GM12878 (cell line): ENCODE data around the gene GPR158. TPM values are rescaled to one million over a fixed set of nuclear protein-coding genes. Genes with fewer than 3 reads are reported as not detected.

Experiments
- ATAC-seq: fragments of 200-7000 bp; cut with Tn5 transposase; 3 replicates; pipeline ENCODE4 v1.9.1; 2020; ENCODE audit warnings: mild to moderate bottlenecking, moderate library complexity
- BruUV-seq: library from RNA; stranded (reverse); fragments of 400-500 nt; replicated peaks from 2 replicates; lab custom pipeline; 2021; lab: Mats Ljungman, UMichigan
- CTCF ChIA-PET: fragments of 300-600 bp; sonication (Branson Sonifier 250); formaldehyde crosslinking; extraction: SDS; loops from one replicate; lab custom pipeline; 2021; ENCODE audit warnings: inconsistent platforms; lab: Yijun Ruan, JAX
- POLR2A ChIA-PET: fragments of 350-600 bp; formaldehyde crosslinking; extraction: SDS; loops from one replicate; lab custom pipeline; 2021; ENCODE audit warnings: inconsistent platforms; lab: Charles Lee
- RAD21 ChIA-PET: fragments of 300-600 bp; sonication (Branson Sonifier 250); formaldehyde crosslinking; loops from one replicate; lab custom pipeline; 2023; ENCODE audit warnings: antibody characterized with exemption; ENCODE audit not compliant: unreplicated experiment; lab: Charles Lee
- SMC1A ChIA-PET: fragments of 300-600 bp; sonication (Branson Sonifier 250); formaldehyde crosslinking; loops from one replicate; lab custom pipeline; 2023; ENCODE audit not compliant: unreplicated experiment, uncharacterized antibody; lab: Charles Lee
- DNase-seq: peaks from one replicate; pipeline ENCODE4 v3.0.0-alpha.2; 2011; ENCODE audit warnings: low read depth, low spot score
- FAIRE-seq: peaks from 3 replicates; lab custom pipeline; 2011; peaks lifted over from hg19 to GRCh38; lab: Jason Lieb, UNC
- H2AFZ ChIP-seq: 2 replicates; pipeline ENCODE4 v1.6.0; 2011; ENCODE audit warnings: low read depth, low read length, control low read depth; ENCODE audit not compliant: control insufficient read depth
- H3K27ac ChIP-seq: 2 replicates; pipeline ENCODE4 v1.5.1; 2011; ENCODE audit warnings: control low read depth; ENCODE audit not compliant: control insufficient read depth, insufficient read depth
- H3K27me3 ChIP-seq, 2 experiments: replicated peaks in 1 of 2; 2 replicates each; pipeline versions ENCODE4 v1.6.0 to v1.6.1; 2011; ENCODE audit warnings: low read length in 1 of 2; ENCODE audit not compliant: control insufficient read depth in 2 of 2, insufficient read depth in 2 of 2
- H3K36me3 ChIP-seq, 2 experiments: 2 replicates each; pipeline ENCODE4 v1.5.1; 2011; ENCODE audit warnings: low read length in 1 of 2; ENCODE audit not compliant: control insufficient read depth in 2 of 2, insufficient read depth in 2 of 2
- H3K4me1 ChIP-seq: 2 replicates; pipeline ENCODE4 v1.6.1; 2011; ENCODE audit warnings: mild to moderate bottlenecking, low read length, moderate library complexity, mixed read lengths; ENCODE audit not compliant: control insufficient read depth, insufficient read depth
- H3K4me2 ChIP-seq: 2 replicates; pipeline ENCODE4 v1.6.0; 2011; ENCODE audit warnings: control low read depth; ENCODE audit not compliant: control insufficient read depth, insufficient read depth
- H3K4me3 ChIP-seq: fragments of 200-600 bp; sonication (generic); 2 replicates; pipeline ENCODE4 v1.5.1; 2016
- H3K79me2 ChIP-seq: 2 replicates; pipeline ENCODE4 v1.6.0; 2011; ENCODE audit warnings: low read length; ENCODE audit not compliant: control insufficient read depth, insufficient read depth
- H3K9ac ChIP-seq: 2 replicates; pipeline ENCODE4 v1.8.0; 2011; ENCODE audit warnings: low read length, control low read depth, mixed read lengths; ENCODE audit not compliant: control insufficient read depth, insufficient read depth
- H3K9me3 ChIP-seq: replicated peaks from 3 replicates; pipeline ENCODE4 v1.5.1; 2011; ENCODE audit warnings: mild to moderate bottlenecking, low read length; ENCODE audit not compliant: control insufficient read depth, insufficient read depth
- H4K20me1 ChIP-seq: 2 replicates; pipeline ENCODE4 v1.6.0; 2011; ENCODE audit not compliant: control insufficient read depth, insufficient read depth
- BMI1 ChIP-seq: fragments of 450-650 bp; IDR thresholded peaks from 2 replicates; pipeline ENCODE4 v1.6.1; 2016; ENCODE audit warnings: mild to moderate bottlenecking, moderate library complexity, borderline replicate concordance
- CHD2 ChIP-seq: IDR thresholded peaks from 2 replicates; pipeline ENCODE4 v1.6.1; 2011; ENCODE audit warnings: low read depth, low read length, improper control_type of control experiment, borderline replicate concordance
- EGR1 ChIP-seq, 2 experiments: IDR thresholded peaks; 1 replicate in 1 of 2; 2 replicates in 1 of 2; pipeline ENCODE4 v1.6.1; 2011 to 2012; ENCODE audit warnings: low read depth in 2 of 2, low read length in 2 of 2, borderline replicate concordance in 1 of 2, mild to moderate bottlenecking in 1 of 2, moderate library complexity in 1 of 2
- HDAC2 ChIP-seq: fragments of 200-600 bp; sonication (generic); IDR thresholded peaks from 2 replicates; pipeline ENCODE4 v1.6.1; 2017
- HDGF ChIP-seq: fragments of 450-650 bp; IDR thresholded peaks from 2 replicates; pipeline ENCODE4 v1.6.1; 2016; ENCODE audit warnings: antibody characterized with exemption
- MYB ChIP-seq: fragments of 150-350 bp; IDR thresholded peaks from 2 replicates; pipeline ENCODE4 v1.6.1; 2014; ENCODE audit warnings: mild to moderate bottlenecking, low read depth, low read length, borderline replicate concordance
- PAX8 ChIP-seq: fragments of 450-650 bp; IDR thresholded peaks from 2 replicates; pipeline ENCODE4 v1.6.1; 2017; ENCODE audit warnings: mild to moderate bottlenecking, moderate library complexity
- ZBED1 ChIP-seq: IDR thresholded peaks from 2 replicates; pipeline ENCODE4 v1.6.1; 2016; ENCODE audit warnings: borderline replicate concordance
- ZZZ3 ChIP-seq: IDR thresholded peaks from 2 replicates; pipeline ENCODE4 v1.6.1; 2011; ENCODE audit warnings: low read depth; ENCODE audit not compliant: control insufficient read depth, insufficient read length
- WGBS: methylation state at CpG from one replicate; pipeline ENCODE4 v1.1.6; 2016; ENCODE audit warnings: low lambda C conversion rate; ENCODE audit not compliant: insufficient replicate concordance, insufficient coverage; ENCODE audit errors: missing lambda C conversion rate; 5-methylcytosine and 5-hydroxymethylcytosine counted together
- in situ Hi-C: fragments of 300-500 bp; cut with MboI; formaldehyde crosslinking; loops from 9 replicates; pipeline ENCODE4 v1.14.3; 2018; ENCODE audit warnings: mixed read lengths
- intact Hi-C: fragments of 100-400 bp; cut with micrococcal nuclease; formaldehyde crosslinking; loops from one replicate; pipeline ENCODE4 v1.14.2; 2022; ENCODE audit not compliant: unreplicated experiment
- polyA plus RNA-seq, 11 experiments: library from polyadenylated mRNA; depleted of rRNA in 4 of 11; unstranded in 6 of 11; stranded (reverse) in 5 of 11; fragments of >200 nt; fragmentation: Nextera tagmentation in 4 of 11; fragmentation: Illumina TruSeq in 1 of 11; extraction: Ambion mirVana in 4 of 11; extraction: Trizol in 1 of 11; gene quantifications; 1 replicate in 1 of 11; 2 replicates in 10 of 11; pipeline versions ENCODE4 v1.2.1 to v1.2.3, GENCODE V29; 2011 to 2016; ENCODE audit warnings: inconsistent platforms in 2 of 11, missing spikeins in 2 of 11, low read depth in 1 of 11
- total RNA-seq, 4 experiments: library from RNA; depleted of rRNA in 3 of 4; stranded (reverse); fragments of >200 nt in 3 of 4; fragmentation: Illumina TruSeq in 1 of 4; extraction: Trizol in 1 of 4; gene quantifications; 2 replicates each; pipeline versions ENCODE4 v1.2.1 to v1.2.3, GENCODE V29; 2013 to 2021

The GPR158 gene
- total and polyA plus RNA-seq, 10 of the 15 experiments (the other 5 are each of a cell fraction or from before 2014, with no cell fraction given), result not detected

DNA sequence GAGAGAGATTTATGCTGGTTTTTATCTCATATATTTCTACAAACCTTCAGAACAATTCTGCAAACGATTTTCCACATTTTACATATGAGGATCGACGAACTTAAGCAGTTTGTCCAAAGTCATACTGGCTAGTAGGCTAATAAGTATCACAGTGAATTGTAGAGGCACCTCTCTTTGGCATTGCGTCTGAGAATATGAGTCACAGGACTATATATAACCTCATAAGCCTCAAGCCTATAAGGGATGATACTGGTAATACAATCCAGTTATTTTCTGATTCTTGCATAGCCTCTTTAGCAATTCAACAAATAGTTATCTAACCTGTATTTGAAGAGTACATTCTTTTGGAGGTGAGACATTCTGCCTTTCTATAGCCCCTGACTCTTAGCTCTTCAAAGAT lies 129.8 kb downstream of the GPR158 start:
- no peak for DNase-seq
- WGBS, result 13% methylated on average over 4 of the region's 4 CpGs
- SMC1A ChIA-PET, result no interaction called here
- no peak overlapping the region for H3K4me2 ChIP-seq
- no peaks in the 10 kb centered on the region for H4K20me1 ChIP-seq
- H3K27me3 ChIP-seq, result no peaks in the 10 kb centered on the region
- no peak for FAIRE-seq
- no peak overlapping the region for H3K27ac ChIP-seq
- no peak overlapping the region for H3K4me3 ChIP-seq
- no peaks in the 10 kb centered on the region for H3K4me1 ChIP-seq
- no peak for ATAC-seq
- POLR2A ChIA-PET, result interaction anchor here (0.6 kb wide), 1 partner anchor 588 kb away, joined by 3 read pairs; no protein-coding TSS in a partner anchor
- no peaks in the 10 kb centered on the region for H3K9me3 ChIP-seq
- no peaks in the 10 kb centered on the region for H3K36me3 ChIP-seq
- TF ChIP-seq BMI1 (no peak), ZZZ3 (no peak), EGR1 (IDR thresholded peaks at IDR 0.05; ENCODE audit: borderline replicate concordance in 1 of 2, low read depth in 2 of 2, low read length in 2 of 2) (no peak), HDAC2 (no peak), CHD2 (no peak), HDGF (no peak)
- BruUV-seq, result no TSS peak
- in situ Hi-C loops (no loop called here), intact Hi-C loops (no loop called here)
- RAD21 ChIA-PET, result no interaction called here
- H3K79me2 ChIP-seq, result no peaks in the 10 kb centered on the region
- CTCF ChIA-PET, result no interaction called here
- no peak overlapping the region for H2AFZ ChIP-seq
- H3K9ac ChIP-seq, result no peak overlapping the region

DNA sequence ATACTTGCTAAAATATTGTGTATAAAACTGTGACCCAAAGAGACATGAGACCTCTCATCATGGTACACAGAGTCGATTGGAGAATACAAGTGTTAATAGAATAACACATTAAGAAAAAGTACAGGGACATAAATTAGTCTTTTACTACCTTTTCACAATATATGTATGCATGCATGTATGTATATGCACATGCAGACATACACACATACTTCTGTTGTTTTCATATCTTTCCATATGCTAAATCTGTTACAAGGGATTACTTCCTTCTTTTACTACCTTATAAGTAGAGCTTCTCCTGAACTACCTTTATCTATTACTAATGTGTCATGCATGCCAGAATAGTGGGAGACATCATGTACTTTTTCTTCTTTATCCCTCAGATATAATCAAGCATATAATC lies 131.6 kb downstream of the GPR158 start:
- Histone ChIP-seq H3K4me3 (no peak overlapping the region), H3K27ac (no peak overlapping the region), H3K9me3 (no peaks in the 10 kb centered on the region), H3K4me1 (no peaks in the 10 kb centered on the region), H2AFZ (no peak overlapping the region), H3K36me3 (no peaks in the 10 kb centered on the region), H3K4me2 (no peak overlapping the region), H3K79me2 (no peaks in the 10 kb centered on the region), H3K27me3 (no peaks in the 10 kb centered on the region), H3K9ac (no peak overlapping the region), H4K20me1 (no peaks in the 10 kb centered on the region)
- RAD21 ChIA-PET, result no interaction called here
- intact Hi-C loops, result no loop called here
- no peak for FAIRE-seq
- WGBS, result 0% methylated on average over 1 of the region's 1 CpG
- TF ChIP-seq PAX8, result no peak
- TF ChIP-seq MYB, result no peak
- no peak for TF ChIP-seq ZBED1
- in situ Hi-C loops, result no loop called here
- no peak for DNase-seq
- ATAC-seq, result no peak
- SMC1A ChIA-PET, result no interaction called here
- CTCF ChIA-PET, result no interaction called here
- BruUV-seq, result no TSS peak
- POLR2A ChIA-PET, result no interaction called here
